Thyroid gland (tissue), 4 donors: ENCODE data around the gene PRSS1.
"Not testable (repeated sequence)": the region's sequence is repeated elsewhere in the genome, so short reads cannot be mapped to it uniquely, and the experiment has no call there.

Experiments
- CTCF ChIP-seq, 6 experiments: fragments of 200-600 bp in 3 of 6; fragments of 450-650 bp in 3 of 6; sonication (generic) in 3 of 6; IDR thresholded peaks; one replicate each; pipeline ENCODE4 v1.5.1; 2016 to 2019; ENCODE audit warnings: antibody characterized with exemption in 6 of 6, mild to moderate bottlenecking in 2 of 6, inconsistent platforms in 1 of 6, moderate library complexity in 1 of 6
- POLR2A ChIP-seq, 2 donors: fragments of 450-650 bp; IDR thresholded peaks; one replicate each; pipeline ENCODE4 v1.6.1; 2017; ENCODE audit warnings: antibody characterized with exemption in 2 of 2, mild to moderate bottlenecking in 2 of 2, moderate library complexity in 1 of 2

GRCh38 chr7:142708726-142709125, 40.5 kb upstream of the PRSS1 start:
- peak in 2 of 6 experiments; percentile 12 to 25 for TF ChIP-seq CTCF (IDR thresholded peaks at IDR 0.05)
- TF ChIP-seq POLR2A (IDR thresholded peaks at IDR 0.05), result not testable (repeated sequence)
